HFFc6 (cell line): Measurements from ENCODE around the gene RPS6KL1. TPM values are rescaled to one million over a fixed set of nuclear protein-coding genes. Genes with fewer than 3 reads are reported as not detected.

Experiments
- DNase-seq: peaks from one replicate; pipeline ENCODE4 v3.0.0-alpha.2; 2018
- H3K27ac Mint-ChIP-seq: 2 replicates; pipeline ENCODE4 v1.8.0; 2020; ENCODE audit warnings: mild to moderate bottlenecking, mixed read lengths
- H3K27me3 Mint-ChIP-seq: 2 replicates; pipeline ENCODE4 v1.8.0; 2021; ENCODE audit warnings: mild to moderate bottlenecking, moderate library complexity, mixed read lengths; ENCODE audit not compliant: insufficient read depth
- H3K36me3 Mint-ChIP-seq: 2 replicates; pipeline ENCODE4 v1.8.0; 2021; ENCODE audit warnings: low read depth, mixed read lengths
- H3K4me1 Mint-ChIP-seq: 2 replicates; pipeline ENCODE4 v1.8.0; 2020; ENCODE audit warnings: low read depth, mixed read lengths
- H3K4me3 Mint-ChIP-seq: 2 replicates; pipeline ENCODE4 v1.8.0; 2020; ENCODE audit warnings: mild to moderate bottlenecking, moderate library complexity, mixed read lengths
- H3K9me3 Mint-ChIP-seq: 2 replicates; pipeline ENCODE4 v1.8.0; 2020; ENCODE audit warnings: mild to moderate bottlenecking, mixed read lengths
- CTCF ChIP-seq: fragments of 200-600 bp; sonication (generic); IDR thresholded peaks from 2 replicates; pipeline ENCODE4 v1.5.0; 2021; ENCODE audit warnings: antibody characterized with exemption, mild to moderate bottlenecking
- total RNA-seq, 6 experiments: library from RNA; stranded (reverse); fragmentation: NEBNext Ultra II Directional; extraction: Animal tissue kit (Norgen Biotek cat#: 25700); gene quantifications; 2 replicates in 1 of 6; 3 replicates in 5 of 6; pipeline ENCODE4 v1.2.3, GENCODE V29; 2021

The RPS6KL1 gene
- total RNA-seq, 6 experiments from 2014 or later = 0.78 to 1.1 (median 1.0) TPM

- no peak for DNase-seq
- TF ChIP-seq CTCF = no peak
- Mint-ChIP-seq H3K27ac (no peak overlapping the region), H3K9me3 (no peaks in the 10 kb centered on the region), H3K4me1 (peaks cover 32% of the 10 kb centered on the region), H3K27me3 (peaks cover 10% of the 10 kb centered on the region), H3K36me3 (no peaks in the 10 kb centered on the region), H3K4me3 (no peak overlapping the region)
Measured at GRCh38 chr14:74960736-74961135, 37.7 kb upstream of the RPS6KL1 start.

DNA sequence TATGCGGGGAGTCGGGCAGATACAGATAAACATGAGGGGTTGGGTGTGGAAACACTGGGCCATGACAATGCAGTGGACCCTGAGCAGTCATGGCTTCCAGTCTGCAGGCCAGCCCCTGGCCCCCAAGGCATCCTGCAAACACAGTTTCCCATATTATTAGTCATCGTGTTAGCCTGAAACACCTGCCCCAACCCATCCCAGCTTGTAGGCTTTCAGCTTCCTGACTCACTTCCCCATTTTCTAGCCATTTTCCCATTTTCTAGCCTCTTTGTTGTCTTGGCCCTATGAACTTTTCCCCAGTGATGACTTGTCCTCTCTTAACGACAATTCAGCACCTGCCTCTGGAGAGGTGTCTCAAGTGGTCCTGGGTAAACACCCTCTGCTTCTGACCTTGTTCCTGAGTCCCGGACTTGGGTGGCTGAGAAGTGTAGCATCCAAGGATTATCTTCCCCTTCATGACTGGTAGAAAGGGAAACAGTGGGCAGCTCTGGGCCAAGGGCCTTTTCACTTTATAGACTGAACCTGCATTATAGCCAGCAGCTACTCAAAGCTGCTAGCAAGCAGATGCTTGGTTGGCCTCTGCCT is 36.6 kb upstream of the RPS6KL1 start:
- no peak for TF ChIP-seq CTCF
- peaks cover 21% of the 10 kb centered on the region for H3K4me1 Mint-ChIP-seq
- no peaks in the 10 kb centered on the region for H3K9me3 Mint-ChIP-seq
- DNase-seq = no peak
- peaks cover 10% of the 10 kb centered on the region for H3K27me3 Mint-ChIP-seq
- H3K4me3 Mint-ChIP-seq = no peak overlapping the region
- no peaks in the 10 kb centered on the region for H3K36me3 Mint-ChIP-seq
- no peak overlapping the region for H3K27ac Mint-ChIP-seq

DNA sequence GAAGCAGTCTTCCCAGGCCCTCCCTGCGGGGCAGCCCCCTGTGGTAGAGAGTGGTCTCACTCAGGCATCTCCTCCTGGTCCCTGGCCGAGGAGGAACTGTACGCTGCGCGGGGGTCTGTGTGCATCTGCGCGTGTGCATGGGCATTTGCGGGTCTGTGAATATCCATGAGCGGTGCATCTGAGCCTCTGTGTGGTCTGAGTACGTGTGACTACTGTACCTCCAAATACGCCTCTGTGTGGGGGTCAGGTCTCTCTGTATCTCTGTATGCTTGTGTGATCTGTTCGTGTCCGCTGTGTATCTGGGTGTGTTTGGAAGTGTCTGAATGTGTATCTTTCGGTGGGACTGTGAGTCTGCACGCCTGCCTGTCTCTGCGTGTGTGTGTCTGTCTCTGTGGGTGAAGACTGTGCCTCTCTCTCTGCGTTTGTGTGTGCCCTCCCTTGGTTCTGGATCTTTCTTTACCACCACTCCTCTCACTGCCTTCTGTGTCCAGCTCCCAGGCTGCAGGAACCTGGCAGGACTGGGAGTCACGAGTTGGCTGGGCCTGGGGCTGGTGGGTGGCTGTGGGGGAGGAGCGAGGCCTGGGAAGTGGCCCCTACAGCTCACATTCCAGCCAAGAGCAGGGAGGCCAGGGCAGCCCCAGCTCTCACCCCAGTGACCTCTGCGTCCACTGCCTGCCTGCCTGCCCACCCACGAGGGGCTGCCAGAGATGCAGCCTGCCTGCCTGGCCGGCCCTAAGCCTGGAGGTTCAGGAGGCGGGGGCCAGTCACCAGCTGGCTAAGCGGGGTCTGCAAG is 33.4 kb upstream of the RPS6KL1 start:
- Mint-ChIP-seq H3K27me3 (peaks cover 10% of the 10 kb centered on the region), H3K4me3 (peak overlapping the region; percentile 25), H3K36me3 (no peaks in the 10 kb centered on the region), H3K27ac (no peak overlapping the region), H3K4me1 (no peaks in the 10 kb centered on the region), H3K9me3 (no peaks in the 10 kb centered on the region)
- no peak for TF ChIP-seq CTCF
- DNase-seq = no peak

- H3K9me3 Mint-ChIP-seq = no peaks in the 10 kb centered on the region
- peaks cover 10% of the 10 kb centered on the region for H3K27me3 Mint-ChIP-seq
- H3K4me1 Mint-ChIP-seq = no peaks in the 10 kb centered on the region
- no peak for DNase-seq
- H3K36me3 Mint-ChIP-seq = no peaks in the 10 kb centered on the region
- TF ChIP-seq CTCF = no peak
- no peak overlapping the region for H3K27ac Mint-ChIP-seq
- H3K4me3 Mint-ChIP-seq = peak overlapping the region; percentile 25; the same call in 1 of the 2 replicates
Measured at GRCh38 chr14:74956027-74956279, 32.9 kb upstream of the RPS6KL1 start.

GRCh38 chr14:74955229-74956026 is 32.4 kb upstream of the RPS6KL1 start, which contains the start of gene PGF:
PGF (minus strand) TSS chr14:74955597; CDS start chr14:74955242, 355 bp downstream.
- Mint-ChIP-seq H3K36me3 (no peaks in the 10 kb centered on the region), H3K4me1 (no peaks in the 10 kb centered on the region), H3K27me3 (peaks cover 10% of the 10 kb centered on the region), H3K9me3 (no peaks in the 10 kb centered on the region), H3K27ac (no peak within 1 kb of the TSS), H3K4me3 (peak within 1 kb of the TSS; percentile 67)
- 0 out of 2 replicates have a peak, but pooled peaks have one; percentile 9 for TF ChIP-seq CTCF
- no peak for DNase-seq
